Activated CD4-positive, CD25-positive, alpha-beta regulatory T cell treated with anti-CD3 and anti-CD28 coated beads, Interleukin-2, amount 50 U/mL, for 16 hours (primary cell): ENCODE measurements around the gene DIO3.

ENCODE experiments used
- DNase-seq: peaks from one replicate; pipeline ENCODE4 v3.0.0-alpha.2; 2020; ENCODE audit warnings: low read depth, low spot score

Gene DIO3

GRCh38 chr14:101561145-101561896, at the start of gene DIO3:
DIO3 (plus strand) TSS chr14:101561495.
- DNase-seq = no peak

- DNase-seq = no peak
These were observed 49.5 kb upstream of the DIO3 start for GRCh38 chr14:101511620-101512375.

DNA sequence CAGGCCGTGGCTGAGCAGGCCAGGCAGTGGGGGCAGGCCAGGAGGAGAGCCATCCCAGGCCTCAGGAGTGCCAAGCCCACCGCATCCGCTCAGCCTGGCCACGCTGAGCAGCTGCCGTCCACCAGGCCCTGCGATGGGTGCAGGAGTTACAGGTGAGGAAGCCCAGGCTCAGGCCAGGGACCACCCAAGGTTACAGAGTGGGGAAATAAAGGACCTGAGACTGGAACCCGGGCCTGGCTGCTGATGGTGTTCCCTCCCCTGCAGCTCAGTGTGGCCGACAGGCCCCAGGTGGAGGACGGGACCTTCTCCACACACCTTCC, 49.0 kb upstream of the DIO3 start:
- DNase-seq = no peak

- no peak for DNase-seq
These were observed 47.2 kb upstream of the DIO3 start for GRCh38 chr14:101514136-101514535.

DNA sequence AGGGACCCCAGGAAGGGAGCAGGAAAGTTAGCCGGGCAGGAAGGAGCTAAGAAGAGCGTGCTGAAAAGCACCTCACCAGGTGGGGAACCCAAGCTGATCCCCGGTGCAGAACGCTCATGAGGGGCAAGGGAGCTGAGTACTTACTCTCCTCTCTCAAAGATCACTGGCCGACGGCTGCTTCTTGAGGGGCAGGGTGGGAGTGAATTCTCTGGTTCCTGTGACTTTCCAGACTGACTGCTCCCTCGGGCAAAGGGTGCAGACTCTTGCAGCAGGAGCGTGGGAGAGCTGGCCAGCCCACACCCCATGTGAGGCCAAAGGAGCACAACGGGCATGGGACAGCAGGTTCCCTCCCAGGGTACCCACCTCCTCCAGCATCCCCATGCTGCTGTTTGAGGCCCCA, 44.9 kb upstream of the DIO3 start:
- no peak for DNase-seq

DNA sequence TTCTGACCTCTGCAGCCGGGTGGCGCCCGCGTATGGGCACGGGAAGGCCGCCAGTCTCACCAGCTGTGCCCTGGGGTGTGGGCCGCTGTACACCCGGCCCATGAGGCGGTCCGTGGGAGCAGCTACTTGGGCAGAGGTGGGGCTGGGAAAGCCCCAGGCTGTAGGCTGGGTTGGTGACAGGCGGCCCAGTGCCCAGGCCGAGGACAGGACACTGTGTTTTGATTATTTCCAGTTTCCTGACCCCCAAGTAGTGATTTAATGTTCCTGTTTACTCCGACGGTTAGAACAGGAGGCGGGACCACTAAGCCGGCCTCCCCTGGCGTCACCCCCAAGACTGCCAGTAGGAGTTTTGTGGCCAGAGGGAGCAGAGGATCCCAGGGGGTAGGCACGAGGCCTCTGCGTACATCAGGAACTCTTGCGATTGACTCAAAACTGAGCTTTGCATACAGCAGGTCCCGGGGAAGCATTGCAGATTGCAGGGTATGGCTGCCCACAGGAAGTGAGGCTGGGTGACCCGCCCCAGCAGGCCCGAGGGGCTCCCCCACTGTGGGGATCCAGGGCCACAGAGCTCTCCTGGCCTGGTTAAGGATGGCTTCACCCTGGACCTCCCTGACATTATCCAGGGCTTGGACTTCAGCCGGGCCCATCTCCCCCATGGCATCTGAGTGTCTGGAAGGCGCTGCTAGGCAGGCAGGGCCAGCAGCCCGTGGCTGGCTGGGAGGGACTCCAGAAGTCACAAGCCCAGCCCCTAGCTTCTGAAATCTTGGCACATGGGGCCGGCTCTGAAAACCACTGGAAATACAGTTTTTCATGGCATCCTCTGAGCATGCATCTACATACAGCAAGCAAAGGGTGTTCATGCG, 42.5 kb upstream of the DIO3 start:
- no peak for DNase-seq

DNA sequence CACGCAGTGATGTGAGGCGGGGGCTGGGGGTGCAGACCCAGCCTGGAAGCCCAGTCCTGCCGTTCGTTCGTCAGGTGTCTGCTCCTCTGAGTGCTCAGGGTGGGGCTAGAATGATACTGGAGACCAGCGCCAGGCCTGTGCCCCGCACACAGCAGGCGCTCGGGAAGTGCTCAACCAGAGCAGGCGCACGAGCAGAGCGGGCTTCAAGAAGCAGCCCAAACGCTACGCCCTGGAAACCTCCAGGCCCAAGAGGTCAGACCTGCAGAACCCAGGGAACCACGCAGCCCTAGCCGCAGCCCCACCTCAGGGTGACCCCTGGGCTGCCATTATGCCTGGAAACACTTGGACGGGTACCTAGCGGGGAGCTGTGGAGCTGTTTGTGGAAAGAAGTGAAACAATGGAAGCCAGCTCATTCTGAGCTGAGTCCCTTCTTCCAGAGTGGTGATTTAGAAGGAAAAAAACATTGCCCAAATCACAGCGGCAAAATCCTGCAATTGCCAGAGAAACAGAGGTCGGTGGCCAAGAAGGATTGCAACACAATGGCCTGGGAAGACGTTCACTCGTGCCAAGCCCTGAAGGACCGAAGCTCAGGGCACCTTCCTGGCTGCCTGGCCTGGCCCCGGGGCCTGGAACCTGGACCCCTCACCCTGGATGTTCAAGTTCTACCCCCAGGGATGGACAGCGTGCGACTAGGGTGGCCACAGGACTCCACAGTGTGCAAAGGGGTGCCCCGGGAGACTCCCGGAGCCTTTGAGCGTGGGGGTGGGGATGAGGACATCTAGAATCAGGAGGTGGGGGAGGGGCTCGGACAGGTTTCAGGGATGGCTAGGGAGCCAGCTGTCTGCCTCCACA, 40.4 kb upstream of the DIO3 start:
- DNase-seq = no peak

DNA sequence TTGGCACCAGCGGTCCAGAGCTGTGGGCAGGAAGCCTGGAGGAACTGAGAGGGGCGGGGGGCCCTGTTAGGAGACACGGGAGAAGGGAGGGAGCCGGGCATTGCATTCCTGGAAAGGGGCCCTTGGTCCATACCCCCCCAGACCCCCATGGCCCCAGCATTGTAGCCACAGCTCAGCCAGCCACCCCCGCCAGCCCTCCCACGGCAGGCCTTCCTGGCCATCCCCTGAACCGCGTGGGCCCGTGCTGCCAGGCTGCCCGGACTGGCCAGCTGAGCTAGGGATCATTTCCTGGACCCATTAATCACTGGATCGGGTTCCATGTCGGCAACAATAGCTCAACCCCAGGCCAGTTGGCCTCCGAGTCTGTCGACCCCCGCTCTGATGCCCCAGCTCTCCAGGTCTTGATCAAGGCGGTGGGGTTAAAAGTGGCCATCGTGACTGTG, 39.8 kb upstream of the DIO3 start:
- no peak for DNase-seq

DNA sequence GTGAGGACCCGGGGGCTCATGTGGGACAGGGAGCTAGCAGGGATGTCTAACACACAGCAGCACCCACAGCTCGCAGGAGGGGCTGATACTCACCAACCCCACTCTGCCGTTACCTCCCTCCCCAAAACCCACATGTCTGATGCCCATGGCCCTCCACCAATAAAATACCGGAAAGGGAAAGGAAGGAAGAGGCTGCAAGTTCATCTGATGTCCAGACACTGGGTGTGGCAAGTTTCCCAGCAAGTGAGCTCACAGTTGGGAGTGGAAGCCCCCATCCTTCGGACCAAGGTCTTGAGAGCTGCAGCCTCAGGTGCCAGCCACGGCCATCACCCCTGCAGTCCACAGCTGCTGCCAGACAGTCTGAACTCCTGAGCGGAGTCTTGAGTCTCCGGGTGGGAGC, 39.3 kb upstream of the DIO3 start:
- DNase-seq = no peak

DNA sequence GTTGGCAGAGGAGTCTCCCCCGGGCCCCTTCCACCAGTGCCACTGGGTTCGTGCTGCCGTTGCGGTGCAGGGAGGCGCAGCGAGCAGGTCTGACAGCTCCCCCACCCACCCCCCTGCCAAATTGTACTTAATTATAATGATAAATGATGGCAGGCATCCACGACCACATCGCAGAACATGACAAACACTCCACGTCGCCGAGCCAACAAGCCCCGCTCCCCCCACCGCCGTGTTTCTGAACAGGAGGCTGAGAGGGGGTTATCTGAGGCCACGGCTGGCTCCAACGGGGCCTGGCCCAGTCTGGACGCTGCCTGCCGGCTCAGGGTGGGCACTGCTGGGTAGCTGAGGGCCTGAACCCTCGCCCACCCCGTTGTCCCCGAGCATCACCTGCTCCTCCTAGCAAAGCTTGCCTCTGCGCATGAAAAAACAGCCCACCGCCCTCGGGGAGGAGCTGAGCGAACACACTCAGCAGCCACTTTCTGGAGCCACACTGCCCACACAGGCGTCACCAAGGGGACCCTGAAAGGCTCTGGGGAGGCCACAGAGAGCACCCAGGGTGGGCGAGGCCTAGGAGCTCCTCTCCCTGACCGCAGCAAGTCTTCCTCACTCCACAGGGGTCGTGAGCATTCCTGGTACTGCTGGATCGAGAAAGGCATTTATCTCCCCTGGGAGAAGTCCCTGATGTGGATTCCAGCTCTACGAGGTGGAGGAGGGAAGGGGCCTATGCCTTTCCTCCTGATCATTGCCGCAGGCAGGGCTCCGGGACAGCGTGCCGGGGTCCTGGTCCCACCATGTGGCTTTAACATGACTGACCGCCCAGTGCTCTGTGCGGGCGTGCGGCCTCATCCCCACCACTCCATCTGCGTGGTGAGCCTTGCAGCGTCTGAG, 35.4 kb upstream of the DIO3 start:
- no peak for DNase-seq

DNA sequence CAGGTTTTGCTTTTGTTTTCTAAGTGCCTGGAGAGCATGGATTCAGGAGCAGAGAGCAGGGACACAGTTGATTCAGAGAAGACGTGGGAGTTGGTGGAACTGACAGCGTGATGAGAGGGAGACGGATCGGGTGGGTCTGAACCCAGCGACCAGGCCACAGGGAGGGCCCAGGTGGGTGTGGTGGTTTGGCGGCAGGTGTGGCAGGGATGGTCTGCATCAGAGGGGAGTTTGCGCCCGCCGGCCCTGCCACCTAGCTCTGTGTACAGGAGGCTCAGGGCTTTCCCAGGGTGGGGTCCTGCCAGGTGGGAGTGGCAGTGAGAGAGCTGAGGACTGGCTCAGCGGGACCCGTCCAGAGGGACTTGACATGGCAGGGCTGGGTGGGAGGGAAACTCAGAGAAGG, 33.3 kb upstream of the DIO3 start:
- no peak for DNase-seq

DNA sequence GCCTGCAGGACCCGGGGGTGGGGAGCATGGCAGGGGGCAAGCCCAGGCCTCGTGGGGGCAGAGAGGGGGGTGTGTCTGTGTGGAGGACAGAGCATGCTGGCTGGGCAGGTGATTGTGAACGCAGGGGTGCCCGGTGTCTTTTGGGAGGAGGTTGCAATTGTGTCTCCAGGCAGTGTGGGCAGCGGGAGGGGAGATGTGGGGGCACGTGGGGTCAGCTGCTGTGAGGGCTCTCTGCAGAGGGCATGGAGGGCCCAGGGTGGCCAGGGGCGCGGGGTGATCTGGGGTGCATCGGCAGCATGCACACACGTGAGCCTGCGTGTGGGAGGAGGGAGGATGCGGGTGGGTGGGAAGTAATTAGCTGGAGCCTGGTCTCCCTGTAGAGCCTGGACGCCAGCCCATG, 32.2 kb upstream of the DIO3 start:
- DNase-seq = no peak

- no peak for DNase-seq
These were observed 27.1 kb upstream of the DIO3 start for GRCh38 chr14:101534198-101534597.

DNA sequence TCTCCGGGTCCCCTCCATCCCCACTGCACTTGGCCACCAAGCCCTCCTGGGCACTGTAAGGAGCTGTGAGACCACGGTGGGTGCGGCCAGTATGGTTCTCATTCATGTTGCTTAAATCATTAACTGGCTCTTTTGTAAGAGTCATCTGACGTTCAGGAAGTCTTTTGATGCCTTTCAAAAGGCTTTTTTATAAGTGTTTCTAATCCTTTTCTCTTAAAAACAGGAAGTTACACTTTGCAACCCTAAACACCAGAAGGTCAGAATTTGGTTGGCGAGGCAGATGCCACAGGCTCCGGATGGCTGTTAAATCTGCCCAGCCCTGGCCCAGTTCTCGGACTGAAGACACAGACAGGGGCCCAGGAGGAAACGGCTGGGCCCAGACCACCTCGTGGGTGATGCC, 26.1 kb upstream of the DIO3 start:
- no peak for DNase-seq

GRCh38 chr14:101535701-101536207, 25.5 kb upstream of the DIO3 start:
- DNase-seq = no peak

DNA sequence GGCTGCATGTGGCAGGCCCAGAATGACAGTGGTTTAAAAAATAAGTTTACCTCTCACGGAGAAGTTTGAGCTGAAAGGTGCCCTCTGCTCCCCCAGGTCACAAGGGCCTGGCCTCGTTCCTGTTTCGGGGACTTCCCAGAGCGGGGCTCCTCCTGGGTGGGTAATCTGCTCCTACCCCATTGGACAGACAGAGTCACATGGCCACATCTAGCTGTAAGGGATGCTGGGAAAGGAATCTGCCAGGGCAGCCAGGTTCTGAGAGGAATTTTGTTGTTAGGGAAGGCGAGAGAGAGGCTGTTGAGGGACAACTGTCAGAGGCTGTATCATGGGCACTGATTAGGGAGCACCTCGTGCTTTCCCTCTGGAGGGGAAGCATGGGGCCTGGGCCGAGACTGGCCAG, 24.0 kb upstream of the DIO3 start:
- no peak for DNase-seq

DNA sequence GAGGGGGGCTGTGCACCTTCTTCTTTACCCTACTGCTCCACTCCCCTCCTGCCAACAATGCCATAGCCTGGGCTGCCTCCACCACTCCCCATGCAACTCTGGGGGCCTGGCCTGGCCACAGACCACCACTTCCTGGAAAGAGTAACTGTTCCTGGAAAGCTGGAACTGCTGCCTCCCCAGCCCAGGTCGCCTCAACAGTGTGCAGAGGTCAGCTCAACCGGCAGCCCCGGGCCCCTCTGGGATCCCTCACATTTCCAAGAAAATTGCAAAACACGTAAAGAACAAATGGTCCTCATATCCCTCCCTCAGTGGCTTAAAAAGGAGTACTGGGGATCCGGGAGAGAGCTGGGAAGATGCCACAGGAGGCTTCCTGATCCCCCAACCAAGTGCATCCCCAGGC, 22.4 kb upstream of the DIO3 start:
- no peak for DNase-seq

DNA sequence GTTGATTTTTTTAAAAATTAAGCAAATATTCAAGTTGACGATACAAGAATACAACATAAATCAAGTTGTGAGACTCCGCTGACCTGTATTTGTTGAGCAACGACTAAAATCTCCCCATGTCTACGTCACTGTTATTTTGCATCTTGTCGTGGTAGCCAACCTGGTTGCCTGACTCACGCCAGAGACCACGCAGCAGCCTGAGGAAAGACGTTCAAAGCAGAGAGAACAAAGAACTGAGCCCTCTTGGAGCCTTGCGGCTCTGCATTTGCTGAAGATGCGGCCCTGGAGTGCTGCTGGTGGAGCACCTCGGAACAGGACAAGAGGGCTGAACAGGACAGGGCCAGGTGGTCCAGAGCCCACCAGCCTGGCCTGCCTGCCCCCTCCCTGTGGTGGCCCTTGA, 21.4 kb upstream of the DIO3 start:
- no peak for DNase-seq

DNA sequence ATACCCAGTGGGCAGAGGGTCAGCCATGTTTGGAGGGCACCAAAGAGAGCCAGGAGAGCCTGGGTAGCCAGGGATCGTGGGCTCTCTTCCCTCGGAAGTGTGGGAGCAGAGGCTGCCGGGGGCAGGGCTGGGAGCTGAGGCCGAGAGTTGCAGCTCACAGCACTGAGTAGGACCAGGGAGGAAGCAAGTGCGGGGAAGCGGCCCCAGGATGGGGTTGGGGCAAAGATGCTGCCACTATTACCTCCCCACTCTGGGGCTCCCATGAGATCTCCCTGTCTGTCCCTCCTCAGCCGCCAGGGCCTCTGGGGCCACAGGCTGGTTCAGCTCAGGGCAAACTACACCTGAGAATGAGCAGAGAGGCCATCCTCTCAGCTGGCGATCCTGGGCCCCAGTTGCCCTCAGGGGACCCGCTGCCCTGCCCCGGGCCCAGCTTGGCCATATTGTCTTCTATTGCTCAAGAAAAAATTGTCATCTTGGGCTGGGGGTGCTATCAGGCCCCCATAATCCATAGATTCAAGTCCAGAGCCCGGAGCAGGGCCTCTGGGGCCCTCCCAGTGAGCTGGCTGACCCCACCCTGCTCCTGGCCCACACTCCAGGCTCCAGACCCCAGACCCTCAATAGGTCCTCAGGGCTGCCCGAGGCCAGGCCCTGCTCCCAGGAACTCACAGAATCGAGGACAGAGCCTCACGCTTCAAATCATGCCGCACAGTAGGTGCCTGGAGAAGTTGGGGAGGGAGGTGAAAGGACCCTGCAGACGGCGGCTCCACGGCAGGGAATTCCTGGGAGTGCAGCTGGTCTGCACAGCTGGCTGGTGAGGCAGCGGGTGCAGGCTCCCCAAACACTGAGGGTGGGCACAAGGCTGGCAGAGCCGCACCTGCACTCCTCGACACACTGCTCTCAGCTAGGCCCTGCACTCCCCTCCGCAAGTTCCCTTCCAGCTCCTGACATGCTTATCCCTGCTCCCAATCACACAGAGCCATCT, 20.5 kb upstream of the DIO3 start:
- no peak for DNase-seq
